GM12872 (cell line): ENCODE measurements around the gene CWF19L1.

Experiments
- TF ChIP-seq, protein P1 (sequence below): IDR thresholded peaks from 3 replicates; pipeline ENCODE4 v1.5.1; 2011; ENCODE audit warnings: low read depth, mild to moderate bottlenecking, low read length, moderate library complexity; ENCODE audit not compliant: insufficient read depth

CWF19L1 gene

DNA sequence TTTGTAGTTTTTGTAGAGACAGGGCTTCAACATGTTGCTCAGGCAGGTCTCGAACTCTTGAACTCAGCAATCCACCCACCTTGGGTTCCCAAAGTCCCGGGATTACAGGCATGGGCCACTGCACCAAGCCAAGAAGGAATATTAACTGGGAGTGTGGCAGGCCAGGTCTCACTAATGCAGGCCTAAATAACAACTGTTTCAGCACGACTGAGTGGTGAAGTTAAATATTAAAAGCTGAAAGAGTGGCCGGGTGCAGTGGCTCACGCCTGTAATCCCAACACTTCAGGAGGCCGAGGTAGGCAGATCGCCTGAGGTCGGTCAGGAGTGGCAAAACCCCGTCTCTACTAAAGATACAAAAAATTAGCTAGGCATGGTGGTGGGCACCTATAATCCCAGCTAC, 59.2 kb downstream of the CWF19L1 start:
- TF ChIP-seq, protein P1, sequence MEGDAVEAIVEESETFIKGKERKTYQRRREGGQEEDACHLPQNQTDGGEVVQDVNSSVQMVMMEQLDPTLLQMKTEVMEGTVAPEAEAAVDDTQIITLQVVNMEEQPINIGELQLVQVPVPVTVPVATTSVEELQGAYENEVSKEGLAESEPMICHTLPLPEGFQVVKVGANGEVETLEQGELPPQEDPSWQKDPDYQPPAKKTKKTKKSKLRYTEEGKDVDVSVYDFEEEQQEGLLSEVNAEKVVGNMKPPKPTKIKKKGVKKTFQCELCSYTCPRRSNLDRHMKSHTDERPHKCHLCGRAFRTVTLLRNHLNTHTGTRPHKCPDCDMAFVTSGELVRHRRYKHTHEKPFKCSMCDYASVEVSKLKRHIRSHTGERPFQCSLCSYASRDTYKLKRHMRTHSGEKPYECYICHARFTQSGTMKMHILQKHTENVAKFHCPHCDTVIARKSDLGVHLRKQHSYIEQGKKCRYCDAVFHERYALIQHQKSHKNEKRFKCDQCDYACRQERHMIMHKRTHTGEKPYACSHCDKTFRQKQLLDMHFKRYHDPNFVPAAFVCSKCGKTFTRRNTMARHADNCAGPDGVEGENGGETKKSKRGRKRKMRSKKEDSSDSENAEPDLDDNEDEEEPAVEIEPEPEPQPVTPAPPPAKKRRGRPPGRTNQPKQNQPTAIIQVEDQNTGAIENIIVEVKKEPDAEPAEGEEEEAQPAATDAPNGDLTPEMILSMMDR, result no peak

DNA sequence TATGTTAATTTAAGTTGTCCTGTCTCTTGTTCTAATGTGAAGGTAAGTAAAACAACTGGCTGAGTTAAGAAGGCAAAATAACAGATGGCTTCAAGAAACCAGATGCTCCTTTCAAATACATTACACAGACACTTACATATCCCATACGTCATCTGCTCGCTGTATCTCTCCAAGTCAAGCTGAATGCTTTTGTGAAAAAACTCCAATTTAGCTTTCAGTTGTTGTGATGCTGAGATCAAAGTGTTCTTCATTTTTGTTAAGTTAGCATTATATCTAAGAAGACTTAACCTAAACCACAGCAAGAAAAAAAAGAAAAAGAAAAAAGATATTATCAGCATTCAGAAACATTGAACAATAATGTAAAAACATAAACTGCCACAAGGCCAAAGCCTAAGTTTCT, 63.1 kb downstream of the CWF19L1 start:
- TF ChIP-seq, protein P1, result no peak

DNA sequence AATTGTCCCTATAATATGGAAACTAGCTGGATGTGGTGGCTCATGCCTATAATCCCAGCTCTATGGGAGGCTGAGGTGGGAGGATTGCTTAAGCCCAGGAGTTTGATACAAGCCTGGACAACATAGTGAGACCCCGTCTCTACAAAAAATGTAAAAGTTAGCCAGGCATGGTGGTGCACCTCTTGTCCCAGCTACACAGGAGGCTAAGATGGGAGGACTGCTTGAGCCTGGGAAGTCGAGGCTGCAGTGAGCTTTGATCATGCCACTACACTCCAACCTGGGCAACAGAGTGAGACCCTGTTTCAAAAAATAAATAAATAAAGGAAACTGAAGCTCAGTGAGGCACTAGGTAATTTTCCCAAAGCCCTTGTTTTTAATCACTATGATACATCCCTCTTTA, 65.9 kb downstream of the CWF19L1 start:
- TF ChIP-seq, protein P1, result no peak

DNA sequence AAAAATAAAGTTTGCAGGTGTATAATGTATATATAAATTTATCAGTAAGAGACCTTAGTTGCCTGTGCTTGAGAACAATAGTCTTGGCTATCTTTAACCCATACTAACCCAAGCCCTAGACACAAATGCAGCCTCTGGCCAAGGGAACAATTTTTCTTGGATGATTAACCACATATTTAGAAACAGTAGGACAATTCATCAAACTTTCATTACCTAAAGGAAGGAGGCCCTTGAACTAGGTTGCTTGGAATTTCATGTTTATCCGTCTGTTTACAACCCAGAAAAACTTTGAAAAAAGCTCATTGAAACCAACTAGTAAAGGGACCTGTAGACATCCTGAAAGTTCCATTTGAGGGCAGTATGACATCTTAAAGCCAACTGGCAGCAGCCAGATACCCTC, 72.7 kb downstream of the CWF19L1 start:
- TF ChIP-seq, protein P1, result no peak

DNA sequence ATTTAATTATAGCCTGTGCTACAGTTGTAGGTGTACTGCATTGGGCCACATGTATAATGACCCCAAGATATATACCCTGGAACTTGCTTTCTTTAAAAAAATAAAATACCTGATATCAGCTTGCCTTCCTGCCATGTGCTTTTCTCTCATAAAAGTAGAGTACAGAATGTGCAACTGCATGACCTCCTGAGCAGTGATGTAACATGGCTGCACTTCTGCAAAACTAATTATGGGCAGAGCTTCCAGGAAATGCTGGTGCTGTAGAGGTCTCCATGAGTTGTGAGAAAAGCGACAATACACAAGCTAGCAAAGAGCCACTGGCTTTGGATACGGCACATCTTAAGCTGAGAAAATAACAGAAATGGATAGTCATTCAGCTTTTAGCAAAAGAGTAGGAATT, 75.1 kb downstream of the CWF19L1 start:
- TF ChIP-seq, protein P1, result no peak

DNA sequence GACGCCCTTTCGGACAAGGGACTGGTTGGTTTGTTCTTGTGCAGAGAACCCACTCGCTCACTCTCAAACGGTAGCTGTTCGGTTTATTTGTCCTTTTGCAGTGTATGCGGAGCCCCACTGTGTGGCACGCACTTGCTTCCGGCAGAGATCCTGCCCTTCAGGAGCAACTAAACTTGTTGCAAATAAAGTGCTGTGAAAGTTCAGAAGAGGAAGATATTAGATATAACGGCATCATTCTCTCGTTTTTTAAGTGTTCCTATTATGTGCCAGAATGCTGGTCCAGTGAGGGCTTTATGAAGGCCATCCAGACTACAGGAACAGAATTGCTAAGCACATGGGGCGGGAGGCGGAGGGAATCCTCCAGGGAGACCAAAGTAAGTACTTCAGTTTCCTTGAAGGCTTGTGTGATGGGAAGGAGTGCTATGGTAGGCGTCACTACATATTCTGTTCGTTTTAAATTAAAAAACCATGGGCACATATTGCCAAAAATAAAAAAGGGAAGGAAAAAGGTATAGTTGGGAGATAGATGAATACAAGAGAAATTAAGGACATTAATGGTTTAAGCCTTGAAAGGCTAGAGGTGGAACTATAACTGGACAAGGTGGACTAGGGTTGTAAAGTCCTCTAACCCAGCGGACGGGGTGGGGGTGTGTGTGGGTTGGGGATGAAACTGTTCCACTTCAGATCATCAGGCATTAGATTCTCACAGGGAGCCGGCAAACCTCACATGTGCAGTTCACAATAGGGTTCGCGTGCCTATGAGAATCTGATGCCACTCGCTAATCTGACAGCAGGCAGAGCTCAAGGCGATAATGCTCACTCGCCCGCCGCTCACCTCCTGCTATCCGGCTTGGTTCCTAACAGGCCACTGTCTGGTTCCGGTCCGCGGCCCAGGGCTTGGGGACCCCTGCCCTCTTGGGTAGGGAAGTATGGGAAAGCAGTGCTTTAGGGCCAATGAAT, 80.9 kb downstream of the CWF19L1 start:
- TF ChIP-seq, protein P1, result no peak

DNA sequence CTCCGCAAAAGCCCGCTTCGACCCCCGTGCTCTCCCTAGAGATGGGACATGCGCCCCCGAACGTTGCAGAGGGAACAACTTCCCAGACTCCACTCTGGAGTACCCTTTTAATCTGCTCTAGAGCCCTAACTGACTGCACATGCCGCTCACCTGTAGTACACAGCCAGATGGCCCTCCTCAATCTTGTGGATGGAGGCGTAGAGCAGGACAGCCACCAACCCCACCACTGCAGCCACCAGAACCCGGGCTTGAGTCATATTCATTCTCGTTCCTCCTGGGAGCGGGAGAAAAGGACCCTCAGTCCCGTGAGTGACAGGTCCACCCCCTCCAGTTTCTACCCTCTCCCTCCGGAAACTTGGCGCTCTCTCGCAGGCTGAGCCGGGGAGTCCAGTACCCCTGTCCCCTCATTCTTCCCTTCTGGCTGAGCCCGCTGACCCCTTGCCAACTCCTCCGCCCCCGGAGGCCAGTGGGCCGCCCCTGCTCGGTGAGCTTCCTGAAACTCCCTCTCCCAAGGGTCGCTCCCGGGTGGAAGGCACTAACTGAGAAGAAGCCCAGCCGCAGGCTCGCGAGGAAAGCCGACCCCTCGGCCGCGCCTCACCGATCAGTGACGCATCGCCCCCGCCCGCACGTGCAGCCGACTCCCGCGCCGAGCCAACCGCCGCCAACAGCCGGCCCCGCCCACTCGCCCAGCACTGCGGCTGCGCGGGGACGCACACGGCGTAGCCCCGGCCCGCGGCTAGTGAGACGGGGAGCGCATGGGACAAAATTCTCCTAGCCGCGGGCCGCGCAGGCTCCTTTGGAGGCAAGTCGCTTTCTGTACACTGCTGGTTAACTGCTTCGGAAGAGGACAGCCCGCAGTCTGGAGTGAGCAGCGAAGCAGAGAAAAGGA, 81.8 kb downstream of the CWF19L1 start, which contains the start of gene ERLIN1:
ERLIN1 (minus strand) TSS at position 666 of the 889 bp plus-strand sequence; CDS start at position 263, 403 bp downstream.
- TF ChIP-seq, protein P1, result no peak
